ENCODE measurements around the gene GTF2H4.

GTF2H4 gene

GRCh38 chr6:30955367-30956042, 47.5 kb downstream of the GTF2H4 start:
- peak; percentile 57 to 75 for DNase-seq (ENCODE audit: low read depth in 2 of 2)

- DNase-seq (ENCODE audit: low read depth in 2 of 2) = no peak
These were observed 49.7 kb downstream of the GTF2H4 start for GRCh38 chr6:30957716-30958115.

GRCh38 chr6:30960907-30961673, 53.1 kb downstream of the GTF2H4 start:
- no peak for DNase-seq (ENCODE audit: low read depth in 2 of 2)

GRCh38 chr6:30962716-30963115, 54.7 kb downstream of the GTF2H4 start:
- DNase-seq (ENCODE audit: low read depth in 2 of 2) = no peak

- no peak for DNase-seq (ENCODE audit: low read depth in 2 of 2)
These were observed 55.6 kb downstream of the GTF2H4 start for GRCh38 chr6:30963641-30964040.

Measured in activated CD4-positive, alpha-beta T cell treated with anti-CD3 and anti-CD28 coated beads for 24 hours (primary cell).